Calu3 (cell line): ENCODE results near the gene TTC28. TPM values are rescaled to one million over a fixed set of nuclear protein-coding genes. Genes with fewer than 3 reads are reported as not detected.

Experiments used
- BruUV-seq: library from RNA; stranded (reverse); fragments of 400-500 nt; replicated peaks from 2 replicates; lab custom pipeline; 2021; lab: Mats Ljungman, UMichigan
- CTCF ChIA-PET: fragments of 300-600 bp; sonication (Branson Sonifier 250); formaldehyde crosslinking; loops from one replicate; lab custom pipeline; 2022; ENCODE audit warnings: antibody characterized with exemption; lab: Charles Lee
- DNase-seq: peaks from one replicate; pipeline ENCODE4 v3.0.0; 2022
- H3K27ac Mint-ChIP-seq: one replicate; pipeline ENCODE4 v1.8.0; 2022; ENCODE audit warnings: mixed read lengths; ENCODE audit not compliant: unreplicated experiment
- H3K27me3 Mint-ChIP-seq: one replicate; pipeline ENCODE4 v1.8.0; 2022; ENCODE audit warnings: mixed read lengths; ENCODE audit not compliant: unreplicated experiment
- H3K36me3 Mint-ChIP-seq: one replicate; pipeline ENCODE4 v1.8.0; 2022; ENCODE audit warnings: mild to moderate bottlenecking, moderate library complexity, mixed read lengths; ENCODE audit not compliant: insufficient read depth, unreplicated experiment
- H3K4me1 Mint-ChIP-seq: one replicate; pipeline ENCODE4 v1.8.0; 2022; ENCODE audit warnings: mild to moderate bottlenecking, low read depth, mixed read lengths; ENCODE audit not compliant: unreplicated experiment
- H3K4me3 Mint-ChIP-seq: one replicate; pipeline ENCODE4 v1.8.0; 2022; ENCODE audit warnings: mild to moderate bottlenecking, low read depth, moderate library complexity, mixed read lengths; ENCODE audit not compliant: unreplicated experiment
- H3K9me3 Mint-ChIP-seq: one replicate; pipeline ENCODE4 v1.8.0; 2022; ENCODE audit warnings: low read depth, mixed read lengths; ENCODE audit not compliant: unreplicated experiment
- intact Hi-C: fragments of 100-400 bp; cut with micrococcal nuclease; formaldehyde crosslinking; loops from one replicate; pipeline ENCODE4 v1.10.0; 2022; ENCODE audit not compliant: unreplicated experiment
- total RNA-seq: library from RNA; stranded (reverse); gene quantifications from 2 replicates; pipeline ENCODE4 v1.2.3, GENCODE V29; 2022
- TF ChIP-seq, protein P1 (sequence below): fragments of 200-600 bp; IDR thresholded peaks from one replicate; pipeline ENCODE4 v1.8.0; 2022; ENCODE audit warnings: antibody characterized with exemption; ENCODE audit not compliant: unreplicated experiment

The TTC28 gene
- total RNA-seq, 1 experiment from 2014 or later = 5.2 TPM

DNA sequence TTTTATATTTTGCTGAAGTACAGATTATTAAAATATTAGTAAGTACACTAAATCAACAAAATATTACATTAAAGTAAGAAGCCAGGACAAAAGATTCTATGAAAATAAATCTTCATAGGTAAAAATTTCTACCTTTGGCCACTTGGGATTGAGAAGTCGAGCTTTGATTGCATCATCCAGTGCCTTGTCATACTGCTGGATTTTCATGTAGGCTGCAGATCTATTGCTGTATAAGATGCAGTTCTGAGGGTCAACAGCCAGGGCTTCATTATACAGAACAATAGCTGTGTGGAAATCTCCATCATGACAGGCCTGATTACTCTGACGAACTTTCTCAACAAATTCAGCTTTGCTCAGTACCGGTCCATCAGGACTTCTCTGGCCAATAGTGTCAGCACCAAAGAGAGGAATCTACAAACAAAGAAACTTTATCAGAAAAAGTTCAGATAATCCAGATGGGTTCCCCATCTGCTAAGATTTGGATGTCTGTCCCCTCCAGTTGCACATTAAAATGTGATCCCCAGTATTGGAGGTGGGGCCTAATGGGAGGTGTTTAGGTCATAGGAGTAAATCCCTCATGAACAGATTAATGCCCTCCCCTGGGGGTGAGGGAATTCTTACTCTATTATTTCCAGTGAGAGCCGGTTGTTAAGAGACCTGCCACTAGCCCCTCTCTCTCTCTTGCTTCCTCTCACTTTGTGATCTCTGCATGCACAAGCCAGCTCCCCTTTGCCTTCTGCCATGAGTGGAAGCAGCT lies 50.0 kb downstream of the TTC28 start:
- H3K27me3 Mint-ChIP-seq = no peaks in the 10 kb centered on the region
- H3K36me3 Mint-ChIP-seq = no peaks in the 10 kb centered on the region
- CTCF ChIA-PET = no interaction called here
- no peaks in the 10 kb centered on the region for H3K9me3 Mint-ChIP-seq
- no peak overlapping the region for H3K4me3 Mint-ChIP-seq
- TF ChIP-seq, protein P1, sequence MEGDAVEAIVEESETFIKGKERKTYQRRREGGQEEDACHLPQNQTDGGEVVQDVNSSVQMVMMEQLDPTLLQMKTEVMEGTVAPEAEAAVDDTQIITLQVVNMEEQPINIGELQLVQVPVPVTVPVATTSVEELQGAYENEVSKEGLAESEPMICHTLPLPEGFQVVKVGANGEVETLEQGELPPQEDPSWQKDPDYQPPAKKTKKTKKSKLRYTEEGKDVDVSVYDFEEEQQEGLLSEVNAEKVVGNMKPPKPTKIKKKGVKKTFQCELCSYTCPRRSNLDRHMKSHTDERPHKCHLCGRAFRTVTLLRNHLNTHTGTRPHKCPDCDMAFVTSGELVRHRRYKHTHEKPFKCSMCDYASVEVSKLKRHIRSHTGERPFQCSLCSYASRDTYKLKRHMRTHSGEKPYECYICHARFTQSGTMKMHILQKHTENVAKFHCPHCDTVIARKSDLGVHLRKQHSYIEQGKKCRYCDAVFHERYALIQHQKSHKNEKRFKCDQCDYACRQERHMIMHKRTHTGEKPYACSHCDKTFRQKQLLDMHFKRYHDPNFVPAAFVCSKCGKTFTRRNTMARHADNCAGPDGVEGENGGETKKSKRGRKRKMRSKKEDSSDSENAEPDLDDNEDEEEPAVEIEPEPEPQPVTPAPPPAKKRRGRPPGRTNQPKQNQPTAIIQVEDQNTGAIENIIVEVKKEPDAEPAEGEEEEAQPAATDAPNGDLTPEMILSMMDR = no peak
- intact Hi-C loops = no loop called here
- no peak overlapping the region for H3K27ac Mint-ChIP-seq
- BruUV-seq = no TSS peak
- no peak for DNase-seq
- no peaks in the 10 kb centered on the region for H3K4me1 Mint-ChIP-seq

DNA sequence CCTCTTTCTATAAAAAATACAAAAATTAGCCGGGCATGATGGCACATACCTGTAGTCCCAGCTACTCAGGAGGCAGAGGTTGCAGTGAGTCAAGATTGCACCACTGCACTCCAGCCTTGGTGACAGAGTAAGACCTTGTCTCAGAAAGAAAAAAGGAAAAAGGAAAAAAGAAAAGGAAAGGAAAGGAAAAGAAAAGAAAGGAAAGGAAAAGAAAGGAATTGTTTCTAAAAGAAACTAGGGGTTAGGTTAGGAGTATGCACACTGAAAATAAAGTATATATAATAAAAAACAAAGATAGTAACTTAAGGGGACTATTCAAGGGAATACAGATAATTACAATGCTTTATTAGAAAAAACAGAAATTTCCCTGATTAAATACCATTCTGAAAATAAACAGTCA lies 50.9 kb downstream of the TTC28 start:
- no peaks in the 10 kb centered on the region for H3K27me3 Mint-ChIP-seq
- TF ChIP-seq, protein P1 = no peak
- CTCF ChIA-PET = no interaction called here
- H3K9me3 Mint-ChIP-seq = no peaks in the 10 kb centered on the region
- no peaks in the 10 kb centered on the region for H3K4me1 Mint-ChIP-seq
- no peaks in the 10 kb centered on the region for H3K36me3 Mint-ChIP-seq
- BruUV-seq = no TSS peak
- intact Hi-C loops = no loop called here
- no peak for DNase-seq
- H3K27ac Mint-ChIP-seq = no peak overlapping the region
- no peak overlapping the region for H3K4me3 Mint-ChIP-seq

DNA sequence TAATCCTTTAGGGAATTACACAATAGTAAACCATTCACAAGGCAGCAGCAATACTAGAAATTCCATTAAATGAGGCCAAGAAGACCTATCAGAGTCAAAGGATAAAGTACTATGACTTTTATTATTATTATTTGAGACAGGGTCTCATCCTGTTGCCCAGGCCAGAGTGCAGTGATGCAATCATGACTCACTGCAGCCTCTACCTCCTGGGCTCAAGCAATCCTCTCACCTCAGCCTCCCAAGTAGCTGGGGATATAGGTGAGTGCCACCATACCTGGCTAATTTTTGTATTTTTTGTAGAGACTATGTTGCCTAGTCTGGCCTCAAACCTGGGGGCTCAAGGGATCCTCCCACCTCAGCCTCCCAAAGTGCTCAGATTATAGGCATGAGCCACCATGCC lies 51.8 kb downstream of the TTC28 start:
- DNase-seq = no peak
- BruUV-seq = no TSS peak
- TF ChIP-seq, protein P1 = no peak
- Mint-ChIP-seq H3K27me3 (no peaks in the 10 kb centered on the region), H3K27ac (no peak overlapping the region), H3K36me3 (no peaks in the 10 kb centered on the region), H3K4me3 (no peak overlapping the region), H3K9me3 (no peaks in the 10 kb centered on the region), H3K4me1 (no peaks in the 10 kb centered on the region)
- intact Hi-C loops = no loop called here
- CTCF ChIA-PET = no interaction called here

DNA sequence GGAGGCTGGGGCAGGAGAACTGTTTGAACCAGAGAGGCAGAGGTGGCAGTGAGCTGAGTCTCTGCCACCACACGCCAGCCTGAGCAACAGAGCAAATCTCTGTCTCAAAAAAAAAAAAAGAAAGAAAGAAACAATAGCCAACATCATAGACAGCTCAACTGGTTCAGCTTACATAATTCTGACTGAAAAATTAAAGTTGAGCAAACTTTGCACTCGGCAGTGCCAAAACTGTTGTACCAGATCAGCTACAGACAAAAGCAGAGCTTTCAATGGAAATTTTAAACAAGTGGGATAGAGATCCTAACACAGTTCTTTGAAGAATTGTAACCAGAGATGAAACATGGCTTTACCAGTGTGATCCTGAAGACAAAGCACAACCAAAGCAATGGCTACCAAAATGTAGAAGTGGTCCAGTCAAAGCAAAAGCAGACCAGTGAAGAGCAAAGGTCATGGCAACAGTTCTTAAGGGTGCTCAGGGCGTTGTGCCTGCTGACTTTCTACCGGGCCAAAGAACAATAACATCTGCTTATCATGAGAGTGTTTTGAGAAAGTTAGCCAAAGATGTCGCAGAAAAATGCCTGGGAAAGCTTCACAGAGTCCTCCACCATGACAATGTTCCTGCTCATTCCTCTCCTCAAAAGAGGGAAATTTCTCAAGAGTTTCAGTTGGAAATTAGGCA lies 59.3 kb downstream of the TTC28 start:
- no peak overlapping the region for H3K4me3 Mint-ChIP-seq
- TF ChIP-seq, protein P1 = no peak
- CTCF ChIA-PET = interaction anchor here (0.7 kb wide), 1 partner anchor 848 kb away, joined by 4 read pairs; no protein-coding TSS in a partner anchor
- H3K4me1 Mint-ChIP-seq = no peaks in the 10 kb centered on the region
- DNase-seq = no peak
- H3K9me3 Mint-ChIP-seq = no peaks in the 10 kb centered on the region
- no peaks in the 10 kb centered on the region for H3K36me3 Mint-ChIP-seq
- no peaks in the 10 kb centered on the region for H3K27me3 Mint-ChIP-seq
- intact Hi-C loops = no loop called here
- no peak overlapping the region for H3K27ac Mint-ChIP-seq
- no TSS peak for BruUV-seq
